Upper lobe of left lung (tissue), 4 donors: ENCODE data around the gene SNX13.

ENCODE experiments used
- EP300 ChIP-seq, 4 donors: sonication (generic); formaldehyde crosslinking; IDR thresholded peaks; one replicate each; pipeline ENCODE4 v1.5.1; 2017; ENCODE audit warnings: antibody characterized with exemption in 4 of 4, control low read depth in 2 of 4
- POLR2A ChIP-seq, 4 donors: fragments of 450-650 bp; IDR thresholded peaks; one replicate each; pipeline ENCODE4 v1.5.1; 2016 to 2017; ENCODE audit warnings: antibody characterized with exemption in 4 of 4, mild to moderate bottlenecking in 2 of 4
- POLR2AphosphoS5 ChIP-seq, 2 donors: sonication (generic); formaldehyde crosslinking; IDR thresholded peaks; one replicate each; pipeline ENCODE4 v1.5.1; 2017; ENCODE audit warnings: antibody characterized with exemption in 2 of 2
- TF ChIP-seq, protein P1 (sequence below), 6 experiments: fragments of 450-650 bp in 4 of 6; fragments of 200-600 bp in 2 of 6; sonication (generic) in 2 of 6; IDR thresholded peaks; one replicate each; pipeline ENCODE4 v1.5.1; 2016 to 2019; ENCODE audit warnings: antibody characterized with exemption in 6 of 6

DNA sequence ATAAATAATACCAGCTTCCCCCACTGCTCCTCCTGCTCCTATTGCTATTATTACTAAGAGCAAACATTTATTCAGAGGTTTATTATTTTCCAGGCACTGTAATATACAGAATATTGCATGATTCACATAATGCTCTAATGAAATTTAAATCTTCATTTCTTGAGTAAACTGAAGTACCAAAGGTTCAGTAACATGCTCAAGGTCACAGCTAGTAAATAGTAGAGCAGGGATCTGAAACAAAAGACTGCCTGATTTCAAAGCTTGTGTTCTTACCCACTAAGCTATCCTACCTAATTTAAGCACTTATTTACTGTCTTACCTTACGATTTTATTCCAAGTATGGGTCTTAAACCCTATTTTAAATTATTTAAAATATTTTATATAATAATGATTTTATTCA, 126.2 kb downstream of the SNX13 start:
- TF ChIP-seq, protein P1, sequence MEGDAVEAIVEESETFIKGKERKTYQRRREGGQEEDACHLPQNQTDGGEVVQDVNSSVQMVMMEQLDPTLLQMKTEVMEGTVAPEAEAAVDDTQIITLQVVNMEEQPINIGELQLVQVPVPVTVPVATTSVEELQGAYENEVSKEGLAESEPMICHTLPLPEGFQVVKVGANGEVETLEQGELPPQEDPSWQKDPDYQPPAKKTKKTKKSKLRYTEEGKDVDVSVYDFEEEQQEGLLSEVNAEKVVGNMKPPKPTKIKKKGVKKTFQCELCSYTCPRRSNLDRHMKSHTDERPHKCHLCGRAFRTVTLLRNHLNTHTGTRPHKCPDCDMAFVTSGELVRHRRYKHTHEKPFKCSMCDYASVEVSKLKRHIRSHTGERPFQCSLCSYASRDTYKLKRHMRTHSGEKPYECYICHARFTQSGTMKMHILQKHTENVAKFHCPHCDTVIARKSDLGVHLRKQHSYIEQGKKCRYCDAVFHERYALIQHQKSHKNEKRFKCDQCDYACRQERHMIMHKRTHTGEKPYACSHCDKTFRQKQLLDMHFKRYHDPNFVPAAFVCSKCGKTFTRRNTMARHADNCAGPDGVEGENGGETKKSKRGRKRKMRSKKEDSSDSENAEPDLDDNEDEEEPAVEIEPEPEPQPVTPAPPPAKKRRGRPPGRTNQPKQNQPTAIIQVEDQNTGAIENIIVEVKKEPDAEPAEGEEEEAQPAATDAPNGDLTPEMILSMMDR (IDR thresholded peaks at IDR 0.05), result no peak
- TF ChIP-seq POLR2AphosphoS5 (IDR thresholded peaks at IDR 0.05) (no peak), POLR2A (IDR thresholded peaks at IDR 0.05) (no peak), EP300 (IDR thresholded peaks at IDR 0.05) (no peak)
